Gastrocnemius medialis (tissue), 4 donors: ENCODE data around the gene NKIRAS2. TPM values are rescaled to one million over a fixed set of nuclear protein-coding genes. Genes with fewer than 3 reads are reported as not detected.
A peak's percentile ranks its signal among the peaks of the same experiment; 100 is the strongest.

Source experiments
- ATAC-seq, 2 donors: fragments of 150-250 bp; one replicate each; pipeline ENCODE4 v1.9.1; 2016
- DNase-seq, 2 donors: peaks; one replicate each; pipeline ENCODE4 v3.0.0-alpha.2; 2019
- H3K27ac ChIP-seq, 4 donors: fragments of 200-600 bp; sonication (generic); 1 replicate in 1 of 4; 2 replicates in 3 of 4; pipeline ENCODE4 v1.5.1; 2016 to 2018; ENCODE audit warnings: mild to moderate bottlenecking in 2 of 4, moderate library complexity in 1 of 4
- H3K27me3 ChIP-seq, 3 donors: fragments of 200-600 bp; sonication (generic) in 2 of 3; 1 replicate in 1 of 3; 2 replicates in 2 of 3; pipeline versions ENCODE4 v1.5.1 to v1.6.0; 2016 to 2019; ENCODE audit warnings: mild to moderate bottlenecking in 1 of 3, moderate library complexity in 1 of 3
- H3K36me3 ChIP-seq, 2 donors: fragments of 200-600 bp; sonication (generic) in 1 of 2; one replicate each; pipeline ENCODE4 v1.5.1; 2017 to 2018
- H3K4me1 ChIP-seq, 2 donors: fragments of 200-600 bp; sonication (generic) in 1 of 2; one replicate each; pipeline ENCODE4 v1.5.1; 2016 to 2017; ENCODE audit warnings: mild to moderate bottlenecking in 2 of 2
- H3K4me3 ChIP-seq, 4 donors: fragments of 200-600 bp; sonication (generic) in 3 of 4; 1 replicate in 1 of 4; 2 replicates in 3 of 4; pipeline ENCODE4 v1.5.1; 2016 to 2019; ENCODE audit warnings: mild to moderate bottlenecking in 2 of 4
- H3K9me3 ChIP-seq, 3 donors: fragments of 200-600 bp; sonication (generic) in 2 of 3; 1 replicate in 1 of 3; 2 replicates in 2 of 3; pipeline ENCODE4 v1.5.1; 2016 to 2019
- CTCF ChIP-seq, 5 experiments: fragments of 450-650 bp in 3 of 5; fragments of 200-600 bp in 2 of 5; sonication (generic) in 2 of 5; IDR thresholded peaks in 4 of 5; conservative IDR thresholded peaks in 1 of 5; 1 replicate in 4 of 5; 2 replicates in 1 of 5; pipeline ENCODE4 v1.5.1; 2016 to 2019; ENCODE audit warnings: antibody characterized with exemption in 5 of 5, mild to moderate bottlenecking in 3 of 5, moderate library complexity in 3 of 5
- POLR2A ChIP-seq, 2 donors: fragments of 450-650 bp; IDR thresholded peaks; one replicate each; pipeline ENCODE4 v1.6.1; 2017; ENCODE audit warnings: antibody characterized with exemption in 2 of 2, mild to moderate bottlenecking in 2 of 2, moderate library complexity in 2 of 2
- in situ Hi-C, 4 donors: fragments of 200-750 bp; cut with MboI; loops; one replicate each; pipeline versions ENCODE4 v1.15.0 to v1.8.0; 2017; ENCODE audit warnings: low sequenced_read_pairs in 4 of 4
- intact Hi-C: fragments of 100-400 bp; cut with DNase I; formaldehyde crosslinking; loops from one replicate; pipeline ENCODE4 v1.15.1; 2023; ENCODE audit warnings: low total_unique reads
- total RNA-seq, 4 donors: library from RNA; depleted of rRNA; stranded (reverse); fragments of >200 nt; gene quantifications; one replicate each; pipeline versions ENCODE4 v1.1.0 to v1.2.3, GENCODE V29; 2016

The NKIRAS2 gene
- total RNA-seq, 4 donors from 2014 or later, result 48.8 to 77.0 (median 63.4) TPM

DNA sequence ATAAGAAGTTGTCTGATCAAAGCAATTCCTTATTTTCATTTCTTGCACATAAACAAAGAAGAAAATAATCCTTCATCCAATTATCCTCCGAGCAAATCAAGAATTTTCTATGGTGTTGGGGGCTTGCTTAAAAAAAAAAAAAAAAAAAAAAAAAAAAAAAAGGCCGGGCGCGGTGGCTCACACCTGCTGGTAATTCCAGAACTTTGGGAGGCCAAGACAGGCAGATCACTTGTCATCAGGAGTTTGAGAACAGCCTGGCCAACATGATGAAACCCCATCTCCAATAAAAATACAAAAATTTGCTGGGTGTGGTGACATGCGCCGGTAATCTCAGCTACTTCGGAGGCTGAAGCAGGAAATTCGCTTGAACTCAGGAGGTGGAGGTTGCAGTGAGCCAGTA, 34.0 kb upstream of the NKIRAS2 start:
- Histone ChIP-seq H3K27ac (no peak overlapping the region), H3K9me3 (no peaks in the 10 kb centered on the region), H3K36me3 (peaks cover 1 to 89% of the 10 kb centered on the region in 2 donors), H3K4me1 (peaks cover 0 to 6% of the 10 kb centered on the region in 2 donors), H3K4me3 (no peak overlapping the region), H3K27me3 (no peaks in the 10 kb centered on the region)
- intact Hi-C loops, result no loop called here
- DNase-seq, result no peak
- ATAC-seq, result peak in 1 of 2 donors; percentile 38
- in situ Hi-C loops, result no loop called here
- TF ChIP-seq POLR2A (IDR thresholded peaks at IDR 0.05), result no peak
- TF ChIP-seq CTCF (IDR thresholded peaks at IDR 0.05 in 4 of 5, conservative IDR thresholded peaks at IDR 0.05 in 1 of 5), result no peak

DNA sequence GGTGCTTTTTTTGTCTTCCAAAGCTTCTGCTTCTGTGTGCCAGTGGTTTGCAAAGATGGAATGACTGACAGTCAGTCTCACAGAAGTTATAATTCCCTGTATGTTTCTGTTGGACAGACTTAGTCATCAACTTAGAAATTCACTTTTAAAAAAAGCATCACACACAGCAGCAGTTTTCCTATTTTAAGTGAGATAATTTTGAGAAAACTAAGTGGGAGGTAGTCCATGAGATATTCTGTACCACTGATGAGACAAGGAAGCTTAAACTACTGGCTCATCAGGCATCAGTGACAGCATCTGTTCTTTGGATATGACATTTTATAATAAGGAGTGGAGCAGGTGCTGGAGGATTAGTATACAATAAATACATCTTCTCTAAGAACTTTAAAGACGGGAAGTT, 33.3 kb upstream of the NKIRAS2 start:
- peaks cover 2 to 86% of the 10 kb centered on the region in 2 donors for H3K36me3 ChIP-seq
- ATAC-seq (no peak), DNase-seq (no peak)
- H3K27ac ChIP-seq, result no peak overlapping the region
- no peak overlapping the region for H3K4me3 ChIP-seq
- H3K4me1 ChIP-seq, result peaks cover 0 to 10% of the 10 kb centered on the region in 2 donors
- no peaks in the 10 kb centered on the region for H3K9me3 ChIP-seq
- H3K27me3 ChIP-seq, result no peaks in the 10 kb centered on the region
- intact Hi-C loops (no loop called here), in situ Hi-C loops (no loop called here)
- TF ChIP-seq CTCF (IDR thresholded peaks at IDR 0.05 in 4 of 5, conservative IDR thresholded peaks at IDR 0.05 in 1 of 5), result no peak
- no peak for TF ChIP-seq POLR2A (IDR thresholded peaks at IDR 0.05)

- H3K27ac ChIP-seq, result no peak overlapping the region
- in situ Hi-C loops, result no loop called here
- intact Hi-C loops, result no loop called here
- DNase-seq, result no peak
- no peak for ATAC-seq
- TF ChIP-seq CTCF (IDR thresholded peaks at IDR 0.05 in 4 of 5, conservative IDR thresholded peaks at IDR 0.05 in 1 of 5) (no peak), POLR2A (IDR thresholded peaks at IDR 0.05) (no peak)
- no peak overlapping the region for H3K4me3 ChIP-seq
- no peaks in the 10 kb centered on the region for H3K27me3 ChIP-seq
- H3K4me1 ChIP-seq, result peaks cover 5 to 16% of the 10 kb centered on the region in 2 donors
- H3K36me3 ChIP-seq, result peaks cover 2 to 85% of the 10 kb centered on the region in 2 donors
- no peaks in the 10 kb centered on the region for H3K9me3 ChIP-seq
Measured at GRCh38 chr17:41987642-41988041, 32.2 kb upstream of the NKIRAS2 start.

DNA sequence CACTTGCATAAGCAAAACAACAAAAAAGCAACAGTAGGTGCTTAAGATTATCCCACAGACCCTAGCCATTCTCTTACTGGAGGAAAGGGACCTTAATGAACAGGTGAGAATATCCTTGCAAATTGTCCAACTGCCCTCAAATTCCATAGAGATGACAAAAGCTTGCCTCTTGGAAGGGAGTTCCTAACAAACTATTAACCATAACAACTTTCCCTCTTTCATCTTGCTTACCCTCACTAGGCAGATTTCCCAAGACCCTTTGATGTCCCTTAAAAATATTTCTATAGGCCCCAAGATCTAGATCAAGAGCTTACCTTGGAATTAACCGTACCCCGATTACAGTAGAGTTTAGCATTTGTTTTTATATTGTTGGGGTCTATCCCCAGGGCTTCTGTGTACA, 31.5 kb upstream of the NKIRAS2 start:
- in situ Hi-C loops (no loop called here), intact Hi-C loops (no loop called here)
- no peak overlapping the region for H3K4me3 ChIP-seq
- peaks cover 2 to 85% of the 10 kb centered on the region in 2 donors for H3K36me3 ChIP-seq
- H3K4me1 ChIP-seq, result peaks cover 5 to 20% of the 10 kb centered on the region in 2 donors
- H3K9me3 ChIP-seq, result no peaks in the 10 kb centered on the region
- H3K27ac ChIP-seq, result no peak overlapping the region
- DNase-seq (no peak), ATAC-seq (no peak)
- TF ChIP-seq POLR2A (IDR thresholded peaks at IDR 0.05) (no peak), CTCF (IDR thresholded peaks at IDR 0.05 in 4 of 5, conservative IDR thresholded peaks at IDR 0.05 in 1 of 5) (no peak)
- H3K27me3 ChIP-seq, result no peaks in the 10 kb centered on the region
